ENCODE results near the gene VCL. TPM values are rescaled to one million over a fixed set of nuclear protein-coding genes. Genes with fewer than 3 reads are reported as not detected.

The VCL gene
- total and polyA plus RNA-seq, 9 of the 15 experiments (the other 6 are each of a cell fraction or from before 2014, with no cell fraction given) = 29.8 to 186 (median 76.4) TPM

DNA sequence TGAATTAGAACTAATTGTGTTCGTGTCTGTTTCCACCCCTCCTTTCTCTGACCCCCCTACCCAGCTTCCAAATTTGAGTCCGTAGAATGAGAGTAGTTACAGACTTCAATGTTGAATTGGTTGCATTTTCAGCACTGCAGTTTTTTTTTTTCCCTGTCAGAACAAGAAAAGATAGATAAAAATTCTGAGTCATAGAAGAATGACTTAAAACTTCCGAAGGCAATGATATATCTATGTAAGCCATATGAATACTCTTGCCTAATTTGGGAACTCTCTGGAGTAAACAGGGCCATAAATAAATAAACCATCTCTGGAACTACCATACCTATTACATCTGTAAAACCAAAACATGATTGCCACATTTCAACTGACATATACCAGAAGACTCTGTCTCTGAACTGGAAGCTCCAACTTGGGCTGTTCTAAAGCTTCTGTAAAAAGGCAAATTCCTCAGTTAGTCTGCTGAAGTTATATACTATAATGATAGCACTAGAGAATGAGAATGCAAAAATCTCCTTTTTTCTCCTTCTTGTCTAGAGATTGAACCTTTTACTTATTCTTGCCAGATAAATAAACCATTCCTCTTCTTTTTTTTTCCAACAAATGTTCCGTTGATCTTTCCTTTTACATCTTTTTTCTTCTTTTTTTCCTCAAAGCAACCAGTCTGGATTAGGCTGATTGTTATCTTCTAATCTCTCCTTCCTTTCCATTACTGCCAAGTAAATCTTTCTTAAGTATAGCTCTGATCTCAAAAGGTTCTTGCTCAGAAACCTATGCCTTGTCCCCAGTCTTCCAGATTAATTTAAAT lies 23.5 kb downstream of the VCL start (continued):
- TF ChIP-seq SRSF3 (IDR thresholded peaks at IDR 0.05; ENCODE audit: insufficient read depth, low read length) (no peak), HDAC3 (IDR thresholded peaks at IDR 0.05; ENCODE audit: borderline replicate concordance, partially characterized antibody) (peak; percentile 76), TAF15 (IDR thresholded peaks at IDR 0.05; ENCODE audit: low read depth, low read length) (no peak), NR3C1 (CRISPR knock-in tag; IDR thresholded peaks at IDR 0.05) (no peak), ZNF133 (CRISPR knock-in tag; IDR thresholded peaks at IDR 0.05) (no peak), NRF1 (conservative IDR thresholded peaks at IDR 0.05 in 1 of 2, IDR thresholded peaks at IDR 0.05 in 1 of 2) (no peak), HMG20B (CRISPR knock-in tag; IDR thresholded peaks at IDR 0.05) (no peak), CCNT2 (IDR thresholded peaks at IDR 0.05; ENCODE audit: borderline replicate concordance, extremely low read depth, insufficient read length, low read depth, low read length) (peak; percentile 76), FOXJ3 (CRISPR knock-in tag; IDR thresholded peaks at IDR 0.05) (no peak), ZFP1 (CRISPR knock-in tag; IDR thresholded peaks at IDR 0.05) (no peak), SMAD4 (CRISPR knock-in tag; conservative IDR thresholded peaks at IDR 0.05) (no peak; the same call in 1 of the 2 replicates), HSF4 (CRISPR knock-in tag; IDR thresholded peaks at IDR 0.05; ENCODE audit: borderline replicate concordance) (0 out of 2 replicates have a peak, but pooled peaks have one; percentile 24), NFYB (IDR thresholded peaks at IDR 0.05; ENCODE audit: extremely low read depth, insufficient read length) (no peak), CREM (IDR thresholded peaks at IDR 0.05; ENCODE audit: low read depth) (peak; percentile 31; the same call in 1 of the 2 replicates), TGIF2 (CRISPR knock-in tag; IDR thresholded peaks at IDR 0.05) (no peak), RBFOX2 (IDR thresholded peaks at IDR 0.05; ENCODE audit: low read depth, low read length) (peak; percentile 46), EHMT2 (IDR thresholded peaks at IDR 0.05) (peak; percentile 26; the same call in 1 of the 2 replicates), TCF3 (CRISPR knock-in tag; IDR thresholded peaks at IDR 0.05) (peak; percentile 86), BCOR (IDR thresholded peaks at IDR 0.05) (peak; percentile 12; the same call in 1 of the 2 replicates), ZKSCAN8 (CRISPR knock-in tag; IDR thresholded peaks at IDR 0.05) (peak; percentile 87), U2AF2 (optimal IDR thresholded peaks at IDR 0.05; ENCODE audit: low read depth, low read length) (no peak), ZC3H4 (CRISPR knock-in tag; IDR thresholded peaks at IDR 0.05; ENCODE audit: borderline replicate concordance) (no peak), HNRNPUL1 (IDR thresholded peaks at IDR 0.05; ENCODE audit: low read length) (no peak), C11orf30 (IDR thresholded peaks at IDR 0.05; ENCODE audit: low read depth) (peak; percentile 47), EZH2 (IDR thresholded peaks at IDR 0.05; ENCODE audit: borderline replicate concordance, low read depth, low read length) (no peak), HLTF (IDR thresholded peaks at IDR 0.05) (peak; percentile 90; the same call in 1 of the 2 replicates), BMI1 (IDR thresholded peaks at IDR 0.05; ENCODE audit: low read length) (no peak), ESRRB (CRISPR knock-in tag; IDR thresholded peaks at IDR 0.05; ENCODE audit: borderline replicate concordance) (no peak), XRCC5 (IDR thresholded peaks at IDR 0.05; ENCODE audit: low read depth, low read length) (no peak), ZNF347 (CRISPR knock-in tag; IDR thresholded peaks at IDR 0.05; ENCODE audit: low read depth) (no peak), SMARCA5 (IDR thresholded peaks at IDR 0.05) (peak; percentile 85), ZKSCAN1 (IDR thresholded peaks at IDR 0.05; ENCODE audit: low read depth, low read length) (peak; percentile 84)

Data from K562 (cell line).